PFSK-1 (cell line): ENCODE results near the gene IFNA10.
"Not testable (repeated sequence)": the region's sequence is repeated elsewhere in the genome, so short reads cannot be mapped to it uniquely, and the experiment has no call there.

Source experiments
- FOXP2 ChIP-seq: optimal IDR thresholded peaks from 2 replicates; pipeline ENCODE3; 2011; ENCODE audit warnings: borderline replicate concordance, control low read depth, inconsistent platforms; ENCODE audit not compliant: insufficient read depth; ENCODE audit errors: extremely low read length, extremely low read depth
- POLR2AphosphoS5 ChIP-seq: IDR thresholded peaks from 2 replicates; pipeline ENCODE4 v1.6.1; 2012; ENCODE audit warnings: low read depth, mild to moderate bottlenecking, control low read depth, low read length, moderate library complexity
- REST ChIP-seq, 2 experiments: IDR thresholded peaks; 2 replicates each; pipeline versions ENCODE4 v1.6.1 to v1.8.0; 2011 to 2012; ENCODE audit warnings: low read depth in 2 of 2, low read length in 2 of 2, control low read depth in 1 of 2, inconsistent platforms in 1 of 2, mild to moderate bottlenecking in 1 of 2, moderate library complexity in 1 of 2; ENCODE audit not compliant: insufficient read depth in 1 of 2
- SIN3A ChIP-seq: IDR thresholded peaks from 2 replicates; pipeline ENCODE4 v1.6.1; 2012; ENCODE audit warnings: mild to moderate bottlenecking, low read length, moderate library complexity, borderline replicate concordance; ENCODE audit not compliant: insufficient read depth
- TAF1 ChIP-seq: IDR thresholded peaks from 2 replicates; pipeline ENCODE4 v1.6.1; 2012; ENCODE audit warnings: low read length, control low read depth, borderline replicate concordance; ENCODE audit not compliant: insufficient read depth

The IFNA10 gene

GRCh38 chr9:21217211-21217610 lies 10.3 kb upstream of the IFNA10 start, which contains the start of gene IFNA16:
IFNA16 (minus strand) TSS chr9:21217311; CDS start chr9:21217305, 6 bp downstream.
- not testable (repeated sequence) for TF ChIP-seq SIN3A; REST (IDR thresholded peaks at IDR 0.05; ENCODE audit: insufficient read depth in 1 of 2, low read depth in 2 of 2, low read length in 2 of 2); FOXP2

- no peak for TF ChIP-seq TAF1
- no peak for TF ChIP-seq SIN3A
- no peak for TF ChIP-seq FOXP2
- TF ChIP-seq REST (IDR thresholded peaks at IDR 0.05; ENCODE audit: insufficient read depth in 1 of 2, low read depth in 2 of 2, low read length in 2 of 2) = no peak
- no peak for TF ChIP-seq POLR2AphosphoS5
These were observed 3.4 kb upstream of the IFNA10 start for GRCh38 chr9:21210311-21210710.

GRCh38 chr9:21205204-21205603 lies 1.7 kb downstream of the IFNA10 start:
- TF ChIP-seq SIN3A = no peak
- no peak for TF ChIP-seq TAF1
- no peak for TF ChIP-seq FOXP2
- TF ChIP-seq REST (IDR thresholded peaks at IDR 0.05; ENCODE audit: insufficient read depth in 1 of 2, low read depth in 2 of 2, low read length in 2 of 2) = no peak

GRCh38 chr9:21202105-21202504 lies 4.8 kb downstream of the IFNA10 start, which contains the start of gene IFNA7:
IFNA7 (minus strand) TSS chr9:21202205; CDS start chr9:21202165, 40 bp downstream.
- TF ChIP-seq SIN3A, TAF1, POLR2AphosphoS5: not testable (repeated sequence)

- TF ChIP-seq TAF1, SIN3A, POLR2AphosphoS5: not testable (repeated sequence)
These were observed 19.5 kb downstream of the IFNA10 start, which contains the start of gene IFNA4 for GRCh38 chr9:21187487-21187886. IFNA4 (minus strand) TSS chr9:21187587; CDS start chr9:21187531, 56 bp downstream.

- TF ChIP-seq SIN3A (no peak), REST (IDR thresholded peaks at IDR 0.05; ENCODE audit: insufficient read depth in 1 of 2, low read depth in 2 of 2, low read length in 2 of 2) (no peak), TAF1 (no peak), FOXP2 (no peak), POLR2AphosphoS5 (no peak)
These were observed 32.3 kb downstream of the IFNA10 start for GRCh38 chr9:21174671-21175070.
